Neural cell (in vitro differentiated cells): ENCODE results near the gene MIA2. TPM values are rescaled to one million over a fixed set of nuclear protein-coding genes. Genes with fewer than 3 reads are reported as not detected.

Experiments used
- H2AFZ ChIP-seq: fragments of 200-600, 300-800 bp; sonication (generic), shearing (Covaris generic); 2 replicates; pipeline ENCODE4 v1.6.0; 2014; ENCODE audit warnings: low read depth, mild to moderate bottlenecking, antibody characterized with exemption, low read length, moderate library complexity
- H3F3A ChIP-seq: fragments of 200-600 bp; shearing (Covaris generic); 2 replicates; pipeline ENCODE4 v1.6.1; 2016; ENCODE audit warnings: mild to moderate bottlenecking, moderate library complexity, mixed read lengths, antibody characterized with exemption, low read length; ENCODE audit not compliant: insufficient read depth, poor library complexity, severe bottlenecking
- H3K27ac ChIP-seq: fragments of 200-600, 300-800 bp; sonication (generic), shearing (Covaris generic); 2 replicates; pipeline ENCODE4 v1.5.1; 2014; ENCODE audit warnings: mild to moderate bottlenecking, low read length, moderate library complexity
- H3K27me3 ChIP-seq: fragments of 300-800, 200-600 bp; sonication (generic), shearing (Covaris generic); 2 replicates; pipeline ENCODE4 v1.6.0; 2014; ENCODE audit warnings: mild to moderate bottlenecking, low read depth, low read length, moderate library complexity; ENCODE audit not compliant: insufficient read depth
- H3K36me3 ChIP-seq: fragments of 300-800, 200-600 bp; sonication (generic), shearing (Covaris generic); 2 replicates; pipeline ENCODE4 v1.5.1; 2014; ENCODE audit warnings: mild to moderate bottlenecking, antibody characterized with exemption, low read length, moderate library complexity; ENCODE audit not compliant: insufficient read depth
- H3K4me2 ChIP-seq: fragments of 300-800, 200-600 bp; sonication (generic), shearing (Covaris generic); 2 replicates; pipeline ENCODE4 v1.6.0; 2014; ENCODE audit warnings: mild to moderate bottlenecking, low read length
- H3K4me3 ChIP-seq: fragments of 300-800, 200-600 bp; sonication (generic), shearing (Covaris generic); 2 replicates; pipeline ENCODE4 v1.5.1; 2014; ENCODE audit warnings: mild to moderate bottlenecking, low read length, moderate library complexity
- H3K79me2 ChIP-seq: fragments of 200-600 bp; shearing (Covaris generic); replicated peaks from 2 replicates; pipeline ENCODE4 v1.6.0; 2014; ENCODE audit warnings: mild to moderate bottlenecking, low read length, moderate library complexity; ENCODE audit not compliant: insufficient read depth
- H3K9ac ChIP-seq: fragments of 300-800, 200-600 bp; sonication (generic), shearing (Covaris generic); 2 replicates; pipeline ENCODE4 v1.6.1; 2016; ENCODE audit warnings: mild to moderate bottlenecking, low read length, mixed read lengths
- H3K9me2 ChIP-seq: fragments of 200-600 bp; shearing (Covaris generic); 2 replicates; pipeline ENCODE4 v1.6.1; 2016; ENCODE audit warnings: mild to moderate bottlenecking, low read length, mixed read lengths; ENCODE audit not compliant: insufficient read depth
- H3K9me3 ChIP-seq: fragments of 200-600, 300-800 bp; sonication (generic), shearing (Covaris generic); 2 replicates; pipeline ENCODE4 v1.6.1; 2016; ENCODE audit warnings: mild to moderate bottlenecking, mixed run types, low read length, moderate library complexity, mixed read lengths
- H4K20me1 ChIP-seq: fragments of 200-600 bp; shearing (Covaris generic); 2 replicates; pipeline ENCODE4 v1.6.1; 2016; ENCODE audit warnings: mild to moderate bottlenecking, mixed run types; ENCODE audit not compliant: insufficient read depth
- CTCF ChIP-seq: fragments of 450-650 bp; IDR thresholded peaks from 2 replicates; pipeline ENCODE4 v1.5.1; 2014; ENCODE audit warnings: antibody characterized with exemption, mild to moderate bottlenecking, moderate library complexity; ENCODE audit not compliant: poor library complexity, severe bottlenecking
- EP300 ChIP-seq: fragments of 450-650 bp; conservative IDR thresholded peaks from 2 replicates; pipeline ENCODE4 v1.6.1; 2014; ENCODE audit warnings: antibody characterized with exemption, mild to moderate bottlenecking, moderate library complexity; ENCODE audit not compliant: poor library complexity, severe bottlenecking
- EZH2 ChIP-seq: fragments of 200-600, 300-800 bp; shearing (Covaris generic), sonication (generic); IDR thresholded peaks from 2 replicates; pipeline ENCODE4 v1.6.1; 2014; ENCODE audit warnings: antibody characterized with exemption, low read length, borderline replicate concordance, mild to moderate bottlenecking; ENCODE audit not compliant: insufficient read depth, poor library complexity, severe bottlenecking
- MXI1 ChIP-seq: fragments of 450-650 bp; conservative IDR thresholded peaks from 2 replicates; pipeline ENCODE4 v1.6.1; 2014; ENCODE audit warnings: antibody characterized with exemption, mild to moderate bottlenecking; ENCODE audit not compliant: poor library complexity, severe bottlenecking
- POLR2AphosphoS5 ChIP-seq: IDR thresholded peaks from 2 replicates; pipeline ENCODE4 v1.6.1; 2012
- RAD21 ChIP-seq: fragments of 450-650 bp; conservative IDR thresholded peaks from 2 replicates; pipeline ENCODE4 v1.6.1; 2014; ENCODE audit warnings: antibody characterized with exemption, mild to moderate bottlenecking, moderate library complexity
- REST ChIP-seq: IDR thresholded peaks from 2 replicates; pipeline ENCODE4 v1.6.1; 2012; ENCODE audit warnings: borderline replicate concordance
- SMC3 ChIP-seq: fragments of 450-650 bp; conservative IDR thresholded peaks from 2 replicates; pipeline ENCODE4 v1.6.1; 2014; ENCODE audit warnings: antibody characterized with exemption, mild to moderate bottlenecking, moderate library complexity; ENCODE audit not compliant: poor library complexity
- TAF1 ChIP-seq: IDR thresholded peaks from 2 replicates; pipeline ENCODE4 v1.6.1; 2012; ENCODE audit warnings: low read depth
- polyA minus RNA-seq: library from RNA; depleted of rRNA, polyadenylated mRNA; stranded (reverse); fragments of >200 nt; gene quantifications from 2 replicates; pipeline ENCODE4 v1.2.3, GENCODE V29; 2014
- polyA plus RNA-seq: library from polyadenylated mRNA; depleted of rRNA; stranded (reverse); fragments of >200 nt; gene quantifications from 2 replicates; pipeline ENCODE4 v1.2.3, GENCODE V29; 2014

Gene MIA2, protein sequence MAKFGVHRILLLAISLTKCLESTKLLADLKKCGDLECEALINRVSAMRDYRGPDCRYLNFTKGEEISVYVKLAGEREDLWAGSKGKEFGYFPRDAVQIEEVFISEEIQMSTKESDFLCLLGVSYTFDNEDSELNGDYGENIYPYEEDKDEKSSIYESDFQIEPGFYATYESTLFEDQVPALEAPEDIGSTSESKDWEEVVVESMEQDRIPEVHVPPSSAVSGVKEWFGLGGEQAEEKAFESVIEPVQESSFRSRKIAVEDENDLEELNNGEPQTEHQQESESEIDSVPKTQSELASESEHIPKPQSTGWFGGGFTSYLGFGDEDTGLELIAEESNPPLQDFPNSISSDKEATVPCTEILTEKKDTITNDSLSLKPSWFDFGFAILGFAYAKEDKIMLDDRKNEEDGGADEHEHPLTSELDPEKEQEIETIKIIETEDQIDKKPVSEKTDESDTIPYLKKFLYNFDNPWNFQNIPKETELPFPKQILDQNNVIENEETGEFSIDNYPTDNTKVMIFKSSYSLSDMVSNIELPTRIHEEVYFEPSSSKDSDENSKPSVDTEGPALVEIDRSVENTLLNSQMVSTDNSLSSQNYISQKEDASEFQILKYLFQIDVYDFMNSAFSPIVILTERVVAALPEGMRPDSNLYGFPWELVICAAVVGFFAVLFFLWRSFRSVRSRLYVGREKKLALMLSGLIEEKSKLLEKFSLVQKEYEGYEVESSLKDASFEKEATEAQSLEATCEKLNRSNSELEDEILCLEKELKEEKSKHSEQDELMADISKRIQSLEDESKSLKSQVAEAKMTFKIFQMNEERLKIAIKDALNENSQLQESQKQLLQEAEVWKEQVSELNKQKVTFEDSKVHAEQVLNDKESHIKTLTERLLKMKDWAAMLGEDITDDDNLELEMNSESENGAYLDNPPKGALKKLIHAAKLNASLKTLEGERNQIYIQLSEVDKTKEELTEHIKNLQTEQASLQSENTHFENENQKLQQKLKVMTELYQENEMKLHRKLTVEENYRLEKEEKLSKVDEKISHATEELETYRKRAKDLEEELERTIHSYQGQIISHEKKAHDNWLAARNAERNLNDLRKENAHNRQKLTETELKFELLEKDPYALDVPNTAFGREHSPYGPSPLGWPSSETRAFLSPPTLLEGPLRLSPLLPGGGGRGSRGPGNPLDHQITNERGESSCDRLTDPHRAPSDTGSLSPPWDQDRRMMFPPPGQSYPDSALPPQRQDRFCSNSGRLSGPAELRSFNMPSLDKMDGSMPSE (N-terminal part only)
- polyA plus RNA-seq, result 12.3 and 17.7 TPM in 2 replicates
- polyA minus RNA-seq, result 18.3 and 23.2 TPM in 2 replicates

- no peak for TF ChIP-seq EZH2
- TF ChIP-seq REST, result no peak
- H3K4me2 ChIP-seq, result no peak within 1 kb of the TSS
- H3K27ac ChIP-seq, result no peak within 1 kb of the TSS
- H3K9me3 ChIP-seq, result no peaks in the 10 kb centered on the region
- H3K4me3 ChIP-seq, result no peak within 1 kb of the TSS
- H3K36me3 ChIP-seq, result no peaks in the 10 kb centered on the region
- no peak within 1 kb of the TSS for H3K9ac ChIP-seq
- no peak within 1 kb of the TSS for H2AFZ ChIP-seq
- H3K9me2 ChIP-seq, result no peaks in the 10 kb centered on the region
- H4K20me1 ChIP-seq, result no peaks in the 10 kb centered on the region
- H3K27me3 ChIP-seq, result no peaks in the 10 kb centered on the region
- no peaks in the 10 kb centered on the region for H3F3A ChIP-seq
- H3K79me2 ChIP-seq, result no peaks in the 10 kb centered on the region
Observed at GRCh38 chr14:39233680-39234326, at the start of gene MIA2. MIA2 (plus strand) TSS chr14:39233915; CDS start chr14:39234115, 200 bp downstream.

DNA sequence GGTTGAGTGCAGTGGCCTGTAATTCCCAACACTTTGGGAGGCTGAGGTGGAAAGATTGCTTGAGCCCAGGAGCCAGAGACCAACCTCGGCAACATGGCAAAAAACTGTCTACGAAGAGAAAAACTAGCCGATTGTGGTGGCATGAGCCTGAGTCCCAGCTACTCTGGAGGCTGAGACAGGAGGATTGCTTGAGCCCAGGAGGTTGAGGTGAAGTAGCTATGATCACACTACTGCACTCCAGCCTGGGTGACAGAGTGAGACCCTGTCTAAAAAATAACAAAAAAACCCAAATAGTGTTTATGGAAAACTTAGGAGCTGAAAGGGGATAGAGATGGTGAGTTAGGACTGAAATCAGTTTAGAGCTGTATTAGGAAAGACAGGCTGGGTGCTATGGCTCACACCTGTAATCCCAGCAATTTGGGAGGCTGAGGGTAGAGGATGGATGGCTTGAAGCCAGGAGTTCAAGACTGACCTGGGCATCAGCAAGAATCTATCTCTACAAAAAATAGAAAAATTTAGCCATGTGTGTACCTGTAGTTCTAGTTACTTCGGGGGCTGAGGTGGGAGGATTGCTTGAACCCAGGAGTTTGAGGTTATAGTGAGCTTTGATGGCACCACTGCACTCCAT is 49.0 kb upstream of the MIA2 start:
- no peak for TF ChIP-seq REST
- no peak for TF ChIP-seq CTCF
- TF ChIP-seq EZH2, result no peak
- no peak for TF ChIP-seq MXI1
- no peak for TF ChIP-seq TAF1
- no peak for TF ChIP-seq EP300
- TF ChIP-seq POLR2AphosphoS5, result no peak
- TF ChIP-seq SMC3, result no peak
- no peak for TF ChIP-seq RAD21
- no peaks in the 10 kb centered on the region for H3K9me2 ChIP-seq
- H3K27ac ChIP-seq, result no peak overlapping the region
- H3K9ac ChIP-seq, result no peak overlapping the region
- no peak overlapping the region for H3K4me2 ChIP-seq
- peaks cover 5% of the 10 kb centered on the region for H3K36me3 ChIP-seq
- no peaks in the 10 kb centered on the region for H3K9me3 ChIP-seq
- no peaks in the 10 kb centered on the region for H3K79me2 ChIP-seq
- no peaks in the 10 kb centered on the region for H4K20me1 ChIP-seq
- H2AFZ ChIP-seq, result no peak overlapping the region
- no peaks in the 10 kb centered on the region for H3K27me3 ChIP-seq
- H3F3A ChIP-seq, result no peaks in the 10 kb centered on the region
- H3K4me3 ChIP-seq, result no peak overlapping the region
